Fibroblast of villous mesenchyme (primary cell): Measurements from ENCODE around the gene KCP. TPM values are rescaled to one million over a fixed set of nuclear protein-coding genes. Genes with fewer than 3 reads are reported as not detected.

ENCODE experiments used
- DNase-seq: peaks from one replicate; pipeline ENCODE4 v3.0.0-alpha.2; 2010; ENCODE audit warnings: low read depth
- H3K4me3 ChIP-seq: 2 replicates; pipeline ENCODE4 v1.5.1; 2011; ENCODE audit warnings: low read depth, mild to moderate bottlenecking, low read length
- CTCF ChIP-seq: IDR thresholded peaks from 2 replicates; pipeline ENCODE4 v1.5.1; 2012; ENCODE audit warnings: low read depth, mild to moderate bottlenecking, low read length; ENCODE audit not compliant: insufficient read depth
- total RNA-seq: library from RNA; depleted of rRNA; stranded (reverse); fragments of >200 nt; gene quantifications from 2 replicates; pipeline ENCODE4 v1.2.3, GENCODE V29; 2012

KCP gene
- total RNA-seq, 1 donor = not detected

DNA sequence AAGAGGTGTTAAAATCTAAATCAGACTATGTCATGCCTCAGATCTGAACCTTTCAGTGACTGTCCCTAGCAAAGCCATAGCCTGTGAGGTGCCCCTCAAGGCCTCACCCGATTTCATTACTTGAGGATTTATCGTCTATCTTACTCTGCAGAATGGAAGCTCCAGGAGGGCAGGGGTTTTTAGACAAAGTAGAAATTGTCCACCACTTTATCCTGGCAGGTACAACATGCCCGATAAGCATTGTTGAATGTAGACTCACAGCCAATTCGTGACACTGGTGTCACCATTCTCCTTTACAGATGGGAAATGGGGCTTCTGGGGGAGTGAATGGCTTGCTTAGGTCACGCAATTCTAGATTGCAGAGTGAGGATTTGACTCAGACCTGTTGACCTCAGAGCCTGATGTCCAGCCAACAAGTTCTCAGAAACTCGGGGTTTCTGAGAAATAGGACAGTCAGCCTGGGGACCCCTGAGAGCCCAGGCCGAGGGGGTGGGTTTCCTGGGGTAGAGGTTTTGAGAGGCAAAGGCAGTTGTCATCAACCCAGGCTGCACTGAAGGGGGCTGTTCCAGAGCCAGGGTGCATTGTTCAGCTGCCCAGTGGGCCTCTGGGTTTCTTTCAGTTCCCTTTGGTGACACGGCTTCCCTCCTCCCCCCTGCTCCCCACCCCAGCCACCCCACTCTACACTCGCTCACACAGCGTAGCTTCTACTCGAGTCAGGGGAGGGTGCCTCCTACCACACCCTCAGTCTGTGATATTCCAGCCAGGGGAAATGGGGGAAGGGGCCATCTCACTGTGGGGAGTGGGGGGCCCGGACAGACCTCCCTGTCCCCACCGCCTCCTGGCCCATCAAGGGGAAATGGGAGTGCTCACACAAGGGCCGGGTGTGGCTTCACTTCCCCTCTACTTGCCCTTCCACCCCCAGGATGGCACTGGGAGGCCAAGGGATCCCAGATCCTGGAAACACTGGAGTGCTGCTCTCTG, 24.1 kb upstream of the KCP start:
- no peak for TF ChIP-seq CTCF
- DNase-seq = no peak
- no peak overlapping the region for H3K4me3 ChIP-seq

GRCh38 chr7:128933180-128933891, 22.8 kb upstream of the KCP start:
- TF ChIP-seq CTCF = no peak
- no peak for DNase-seq

DNA sequence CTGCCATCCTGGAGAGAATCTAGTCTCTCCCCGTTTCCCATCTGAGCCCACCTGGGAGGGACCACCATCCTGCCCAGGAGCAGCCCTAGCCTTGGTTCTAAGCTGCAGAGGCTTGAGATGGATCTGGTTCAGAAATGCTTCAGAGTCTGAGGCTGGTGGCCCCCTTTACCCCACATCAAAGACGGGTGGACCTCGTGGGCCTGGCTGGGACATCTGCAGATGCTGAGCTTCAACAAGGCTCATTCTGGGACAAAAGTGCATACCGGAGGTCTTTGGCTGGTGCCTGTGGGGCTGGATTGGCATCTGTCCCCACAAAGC, 22.3 kb upstream of the KCP start:
- no peak overlapping the region for H3K4me3 ChIP-seq
- no peak for DNase-seq
- no peak for TF ChIP-seq CTCF

More at GRCh38 chr7:128933180-128933891, 22.8 kb upstream of the KCP start:
- H3K4me3 ChIP-seq = no peak overlapping the region

- TF ChIP-seq CTCF = no peak
- no peak for DNase-seq
- H3K4me3 ChIP-seq = no peak overlapping the region
Measured at GRCh38 chr7:128931965-128932861, 21.7 kb upstream of the KCP start.

DNA sequence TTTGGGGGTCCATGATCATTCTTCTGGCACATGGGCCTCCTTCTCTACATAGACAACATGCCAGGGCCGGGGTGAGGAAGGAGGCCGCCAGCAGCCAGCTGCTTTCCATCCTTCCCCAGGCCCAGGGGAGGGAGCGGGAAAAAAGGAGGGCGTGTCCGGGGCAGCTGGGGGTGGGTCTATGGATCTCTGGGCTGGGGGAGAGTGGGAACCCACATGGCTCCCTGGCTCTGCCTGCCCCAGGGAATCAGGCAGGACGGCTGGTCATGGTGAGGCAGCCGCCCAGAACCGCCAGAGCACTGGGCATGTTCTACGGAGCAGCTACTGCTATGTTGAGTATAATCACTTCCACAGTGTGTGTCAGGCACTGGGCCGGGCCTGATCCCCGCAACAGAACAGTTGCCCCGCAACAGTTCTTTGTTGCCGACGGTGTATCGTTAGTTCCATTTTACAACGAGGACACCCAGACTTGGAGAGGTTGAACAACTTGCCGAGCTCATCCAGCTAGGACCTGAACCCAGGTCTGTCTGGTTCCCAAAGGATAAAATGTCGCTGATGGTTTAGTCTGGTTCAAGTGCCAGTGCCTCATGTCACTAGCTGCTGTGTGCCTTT, 20.8 kb upstream of the KCP start:
- TF ChIP-seq CTCF = no peak
- H3K4me3 ChIP-seq = no peak overlapping the region
- no peak for DNase-seq
